ENCODE measurements around the gene CELF2. TPM values are rescaled to one million over a fixed set of nuclear protein-coding genes. Genes with fewer than 3 reads are reported as not detected.

The CELF2 gene
- total and polyA plus RNA-seq, 2 of the 4 experiments (the other 2 are of a cell fraction), result 3.5 to 6.6 TPM

DNA sequence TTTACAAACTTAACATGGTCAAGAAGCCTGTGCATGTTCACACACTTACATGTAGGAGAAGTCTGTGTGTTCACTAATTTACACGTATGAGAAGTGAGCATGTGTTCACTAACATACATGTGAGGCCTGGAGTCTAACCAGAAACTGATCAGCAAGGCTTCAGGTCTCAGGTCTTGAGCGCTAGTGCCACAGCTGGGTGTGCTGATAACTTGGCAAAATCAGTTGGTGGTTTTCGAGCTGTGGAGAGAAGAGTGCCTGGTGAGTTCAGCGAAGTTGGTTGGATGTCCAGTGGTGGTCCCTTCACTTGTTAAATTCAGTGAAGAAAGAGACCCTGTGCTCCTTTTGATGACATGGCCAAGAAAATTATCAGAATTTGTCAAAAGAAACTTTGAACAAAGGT, 98.7 kb downstream of the CELF2 start:
- H4K5ac ChIP-seq (ENCODE audit: low read depth, low read length), result no peak overlapping the region
- no peaks in the 10 kb centered on the region for H3K4me1 ChIP-seq (ENCODE audit: control insufficient read depth, insufficient read depth, low read length)
- DNase-seq, result no peak
- in situ Hi-C loops (cut with MboI; ENCODE audit: low sequenced_read_pairs) (no loop called here), dilution Hi-C loops (cut with HindIII; ENCODE audit: low sequenced_read_pairs, unreplicated experiment) (no loop called here), intact Hi-C loops (cut with micrococcal nuclease) (no loop called here)
- 100% methylated on average over 1 of the region's 4 CpGs; no CpG with 5 or more reads in 1 of the 2 experiments for WGBS, 2 experiments (ENCODE audit: extremely low coverage in 2 of 2, insufficient read length in 1 of 2)
- no peak overlapping the region for H3K4me3 ChIP-seq (ENCODE audit: insufficient read depth, low read depth, low read length)
- H2AK9ac ChIP-seq (replicated peaks; ENCODE audit: low read depth, low read length, poor library complexity), result no peak overlapping the region
- H3K27ac ChIP-seq (ENCODE audit: insufficient read depth, low read length), result no peak overlapping the region
- no peak overlapping the region for H2BK120ac ChIP-seq (ENCODE audit: low read depth, low read length)
- no TSS peak for BruUV-seq (replicated peaks)
- CTCF ChIA-PET, result no interaction called here
- no peaks in the 10 kb centered on the region for H3K27me3 ChIP-seq (ENCODE audit: control insufficient read depth, insufficient read depth, low read length)
- no peak overlapping the region for H4K91ac ChIP-seq (ENCODE audit: insufficient read depth, low read depth, low read length)
- H3K14ac ChIP-seq (replicated peaks; ENCODE audit: low read depth, low read length), result no peak overlapping the region
- no peak overlapping the region for H2BK5ac ChIP-seq (ENCODE audit: low read depth, low read length, poor library complexity, severe bottlenecking)
- H2BK20ac ChIP-seq (ENCODE audit: low read depth, low read length), result no peak overlapping the region
- H2BK15ac ChIP-seq (ENCODE audit: low read depth, low read length), result no peak overlapping the region
- no peaks in the 10 kb centered on the region for H3K9me1 ChIP-seq (ENCODE audit: insufficient read depth, low read length)
- POLR2A ChIA-PET (ENCODE audit: unreplicated experiment), result no interaction called here
- TF ChIP-seq CEBPB (IDR thresholded peaks at IDR 0.05; ENCODE audit: low read depth, low read length) (no peak), POLR2A (IDR thresholded peaks at IDR 0.05; ENCODE audit: low read depth, low read length) (no peak), RCOR1 (IDR thresholded peaks at IDR 0.05; ENCODE audit: insufficient replicate concordance, low read length) (no peak)
- TF ChIP-seq, protein P1, sequence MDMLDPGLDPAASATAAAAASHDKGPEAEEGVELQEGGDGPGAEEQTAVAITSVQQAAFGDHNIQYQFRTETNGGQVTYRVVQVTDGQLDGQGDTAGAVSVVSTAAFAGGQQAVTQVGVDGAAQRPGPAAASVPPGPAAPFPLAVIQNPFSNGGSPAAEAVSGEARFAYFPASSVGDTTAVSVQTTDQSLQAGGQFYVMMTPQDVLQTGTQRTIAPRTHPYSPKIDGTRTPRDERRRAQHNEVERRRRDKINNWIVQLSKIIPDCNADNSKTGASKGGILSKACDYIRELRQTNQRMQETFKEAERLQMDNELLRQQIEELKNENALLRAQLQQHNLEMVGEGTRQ (IDR thresholded peaks at IDR 0.05; ENCODE audit: low read depth, low read length), result no peak
- H3K79me1 ChIP-seq (ENCODE audit: low read depth in 1 of 2, low read length in 2 of 2), result no peaks in the 10 kb centered on the region
- H3K56ac ChIP-seq (ENCODE audit: extremely low read depth, insufficient read depth, low read length), result no peak overlapping the region
- no peak overlapping the region for H4K8ac ChIP-seq (ENCODE audit: low read depth in 2 of 2, low read length in 2 of 2)
- no peaks in the 10 kb centered on the region for H3K36me3 ChIP-seq (ENCODE audit: control insufficient read depth, insufficient read depth, low read length)
- no peak overlapping the region for H3K9ac ChIP-seq (ENCODE audit: low read depth, low read length)
- H3K9me3 ChIP-seq (ENCODE audit: control insufficient read depth, insufficient read depth, low read length), result no peaks in the 10 kb centered on the region
- H2AK5ac ChIP-seq (ENCODE audit: low read depth, low read length), result no peak overlapping the region
- no peak overlapping the region for H3K4me2 ChIP-seq (ENCODE audit: low read depth, low read length)
- H3K18ac ChIP-seq (ENCODE audit: low read depth, low read length), result no peak overlapping the region
- H3K4ac ChIP-seq (ENCODE audit: low read depth, low read length), result no peak overlapping the region
- H2AFZ ChIP-seq (replicated peaks; ENCODE audit: low read length, poor library complexity), result no peak overlapping the region
- ATAC-seq (ENCODE audit: low read depth), result no peak
- no peaks in the 10 kb centered on the region for H4K20me1 ChIP-seq (ENCODE audit: insufficient read depth, low read length)
- H3K23ac ChIP-seq (ENCODE audit: low read depth, low read length), result no peak overlapping the region
